Common myeloid progenitor, CD34-positive (primary cell): ENCODE results near the gene CHCHD6.
"Not testable (repeated sequence)": the region's sequence is repeated elsewhere in the genome, so short reads cannot be mapped to it uniquely, and the experiment has no call there.

Experiments used
- CTCF ChIA-PET: fragments of 350-600 bp; sonication (Branson Sonifier 250); formaldehyde crosslinking; loops from one replicate; lab custom pipeline; 2021; ENCODE audit warnings: antibody characterized with exemption; lab: Charles Lee
- POLR2A ChIA-PET: fragments of 350-600 bp; sonication (Branson Sonifier 250); formaldehyde crosslinking; loops from one replicate; lab custom pipeline; 2021; ENCODE audit warnings: antibody characterized with exemption; lab: Charles Lee
- DNase-seq, 3 donors: peaks; one replicate each; pipeline versions ENCODE4 v3.0.0 to v3.0.0-alpha.2; 2013
- H3K27ac ChIP-seq, 2 experiments: 1 replicate in 1 of 2; 2 replicates in 1 of 2; pipeline ENCODE4 v1.7.0; 2013; ENCODE audit warnings: inconsistent platforms in 2 of 2, low read length in 2 of 2, mild to moderate bottlenecking in 2 of 2, low read depth in 1 of 2, moderate library complexity in 1 of 2; ENCODE audit not compliant: severe bottlenecking in 2 of 2, insufficient read depth in 1 of 2, poor library complexity in 1 of 2
- H3K27me3 ChIP-seq, 5 experiments: replicated peaks in 2 of 5; 1 replicate in 3 of 5; 2 replicates in 2 of 5; pipeline versions ENCODE4 v1.6.1 to v1.7.0; 2013; ENCODE audit warnings: low read length in 4 of 5, mild to moderate bottlenecking in 2 of 5, moderate library complexity in 2 of 5, inconsistent platforms in 1 of 5; ENCODE audit not compliant: insufficient read depth in 5 of 5, control insufficient read depth in 4 of 5
- H3K36me3 ChIP-seq, 4 experiments: 1 replicate in 2 of 4; 2 replicates in 2 of 4; pipeline versions ENCODE4 v1.6.1 to v1.7.0; 2013; ENCODE audit warnings: low read length in 3 of 4, control low read depth in 1 of 4, mild to moderate bottlenecking in 1 of 4; ENCODE audit not compliant: control insufficient read depth in 4 of 4, insufficient read depth in 4 of 4
- H3K4me1 ChIP-seq, 4 experiments: 1 replicate in 3 of 4; 2 replicates in 1 of 4; pipeline versions ENCODE4 v1.6.1 to v1.7.1; 2013; ENCODE audit warnings: low read length in 3 of 4, mild to moderate bottlenecking in 3 of 4, control low read depth in 1 of 4, inconsistent platforms in 1 of 4, moderate library complexity in 1 of 4; ENCODE audit not compliant: control insufficient read depth in 4 of 4, insufficient read depth in 4 of 4; ENCODE audit errors: control extremely low read depth in 1 of 4
- H3K4me3 ChIP-seq, 7 experiments: 1 replicate in 4 of 7; 2 replicates in 3 of 7; pipeline versions ENCODE4 v1.5.1 to v1.7.0; 2013; ENCODE audit warnings: mild to moderate bottlenecking in 7 of 7, low read length in 6 of 7, moderate library complexity in 6 of 7, inconsistent platforms in 2 of 7, low read depth in 2 of 7, control low read depth in 1 of 7; ENCODE audit not compliant: insufficient read depth in 4 of 7, control insufficient read depth in 1 of 7; ENCODE audit errors: extremely low read depth in 1 of 7
- H3K9me3 ChIP-seq, 5 experiments: 1 replicate in 4 of 5; 2 replicates in 1 of 5; pipeline versions ENCODE4 v1.6.1 to v1.7.1; 2013; ENCODE audit warnings: low read length in 4 of 5, mild to moderate bottlenecking in 2 of 5, inconsistent platforms in 1 of 5, low read depth in 1 of 5, moderate library complexity in 1 of 5; ENCODE audit not compliant: control insufficient read depth in 4 of 5, insufficient read depth in 2 of 5; ENCODE audit errors: control extremely low read depth in 1 of 5
- WGBS: methylation state at CpG from one replicate; pipeline ENCODE4 v1.1.5; 2013; ENCODE audit not compliant: insufficient coverage; 5-methylcytosine and 5-hydroxymethylcytosine counted together

Gene CHCHD6

GRCh38 chr3:126799099-126799498 lies 95.1 kb downstream of the CHCHD6 start:
- ChIA-PET POLR2A (no interaction called here), CTCF (no interaction called here)
- 100% methylated on average over 2 of the region's 2 CpGs for WGBS
- peaks cover 0 to 16% (median 9%) of the 10 kb centered on the region in 5 experiments for H3K9me3 ChIP-seq
- no peak for DNase-seq
- H3K36me3 ChIP-seq, result peaks cover 0 to 2% (median 0%) of the 10 kb centered on the region in 4 experiments
- H3K4me3 ChIP-seq, result no peak overlapping the region
- H3K27ac ChIP-seq, result no peak overlapping the region
- no peaks in the 10 kb centered on the region for H3K27me3 ChIP-seq
- H3K4me1 ChIP-seq, result no peaks in the 10 kb centered on the region

GRCh38 chr3:126801312-126801711 lies 97.3 kb downstream of the CHCHD6 start:
- H3K4me1 ChIP-seq, H3K27ac ChIP-seq, POLR2A ChIA-PET, DNase-seq, H3K27me3 ChIP-seq, H3K4me3 ChIP-seq, H3K36me3 ChIP-seq, CTCF ChIA-PET: not testable (repeated sequence)
- H3K9me3 ChIP-seq, result peaks cover 0 to 14% (median 9%) of the 10 kb centered on the region in 5 experiments
- WGBS, result 100% methylated on average over 11 of the region's 11 CpGs

GRCh38 chr3:126807795-126808194 lies 103.8 kb downstream of the CHCHD6 start:
- no peaks in the 10 kb centered on the region for H3K4me1 ChIP-seq
- POLR2A ChIA-PET, result no interaction called here
- H3K27ac ChIP-seq, result no peak overlapping the region
- CTCF ChIA-PET, result interaction anchor here (1.6 kb wide), 1 partner anchor 11 kb away, joined by 3 read pairs; no protein-coding TSS in a partner anchor
- 100% methylated on average over 3 of the region's 4 CpGs for WGBS
- H3K27me3 ChIP-seq, result no peaks in the 10 kb centered on the region
- H3K36me3 ChIP-seq, result no peaks in the 10 kb centered on the region
- no peak for DNase-seq
- H3K4me3 ChIP-seq, result no peak overlapping the region
- H3K9me3 ChIP-seq, result peaks cover 0 to 2% (median 0%) of the 10 kb centered on the region in 5 experiments

- no peaks in the 10 kb centered on the region for H3K27me3 ChIP-seq
- ChIA-PET CTCF (no interaction called here), POLR2A (no interaction called here)
- H3K27ac ChIP-seq, result no peak overlapping the region
- peaks cover 0 to 2% (median 0%) of the 10 kb centered on the region in 5 experiments for H3K9me3 ChIP-seq
- H3K4me1 ChIP-seq, result no peaks in the 10 kb centered on the region
- no peak for DNase-seq
- 100% methylated on average over 1 of the region's 1 CpG for WGBS
- H3K36me3 ChIP-seq, result no peaks in the 10 kb centered on the region
- no peak overlapping the region for H3K4me3 ChIP-seq
These were observed 107.5 kb downstream of the CHCHD6 start for GRCh38 chr3:126811530-126811929.

GRCh38 chr3:126816298-126816697 lies 112.3 kb downstream of the CHCHD6 start:
- H3K27me3 ChIP-seq, result no peaks in the 10 kb centered on the region
- DNase-seq, result no peak
- WGBS, result 97% methylated on average over 4 of the region's 6 CpGs
- no peak overlapping the region for H3K27ac ChIP-seq
- no peak overlapping the region for H3K4me3 ChIP-seq
- CTCF ChIA-PET, result no interaction called here
- H3K9me3 ChIP-seq, result peaks cover 0 to 5% (median 0%) of the 10 kb centered on the region in 5 experiments
- POLR2A ChIA-PET, result no interaction called here
- H3K36me3 ChIP-seq, result no peaks in the 10 kb centered on the region
- peaks cover 0 to 7% (median 5%) of the 10 kb centered on the region in 4 experiments for H3K4me1 ChIP-seq

- POLR2A ChIA-PET, result interaction anchor here (0.7 kb wide), 1 partner anchor 9 kb away, joined by 3 read pairs; no protein-coding TSS in a partner anchor
- no peak overlapping the region for H3K4me3 ChIP-seq
- H3K36me3 ChIP-seq, result no peaks in the 10 kb centered on the region
- peaks cover 0 to 12% (median 0%) of the 10 kb centered on the region in 5 experiments for H3K9me3 ChIP-seq
- DNase-seq, result no peak
- CTCF ChIA-PET, result no interaction called here
- peaks cover 0 to 7% (median 5%) of the 10 kb centered on the region in 4 experiments for H3K4me1 ChIP-seq
- no peaks in the 10 kb centered on the region for H3K27me3 ChIP-seq
- WGBS, result 92% methylated on average over 5 of the region's 6 CpGs
- H3K27ac ChIP-seq, result no peak overlapping the region
These were observed 113.1 kb downstream of the CHCHD6 start for GRCh38 chr3:126816986-126817777.

- WGBS, result 100% methylated on average over 1 of the region's 1 CpG
- POLR2A ChIA-PET, result interaction anchor here (0.7 kb wide), 1 partner anchor 8 kb away, joined by 3 read pairs; no protein-coding TSS in a partner anchor
- no peak for DNase-seq
- Histone ChIP-seq H3K36me3 (no peaks in the 10 kb centered on the region), H3K9me3 (peaks cover 0 to 15% (median 0%) of the 10 kb centered on the region in 5 experiments), H3K4me3 (no peak overlapping the region), H3K27me3 (no peaks in the 10 kb centered on the region), H3K27ac (no peak overlapping the region), H3K4me1 (peaks cover 0 to 7% (median 5%) of the 10 kb centered on the region in 4 experiments)
- CTCF ChIA-PET, result no interaction called here
These were observed 113.7 kb downstream of the CHCHD6 start for GRCh38 chr3:126817781-126818180.
